Erythroblast (primary cell): Measurements from ENCODE around the gene PRKCE.
"Not testable (repeated sequence)": the region's sequence is repeated elsewhere in the genome, so short reads cannot be mapped to it uniquely, and the experiment has no call there.

Source experiments
- GATA1 ChIP-seq: IDR thresholded peaks from 2 replicates; pipeline ENCODE4 v1.6.1; 2011; ENCODE audit warnings: low read depth, mild to moderate bottlenecking, control low read depth, low read length, moderate library complexity
- POLR2A ChIP-seq: IDR thresholded peaks from 2 replicates; pipeline ENCODE4 v1.6.1; 2011; ENCODE audit warnings: mild to moderate bottlenecking, low read length

- TF ChIP-seq POLR2A, GATA1: not testable (repeated sequence)
Observed at GRCh38 chr2:45695480-45696007, 44.1 kb downstream of the PRKCE start.
